Measurements from ENCODE around the gene CPXM2. TPM values are rescaled to one million over a fixed set of nuclear protein-coding genes. Genes with fewer than 3 reads are reported as not detected.

The CPXM2 gene
- total RNA-seq, 2 donors from 2014 or later: 1.4 to 1.9 TPM

DNA sequence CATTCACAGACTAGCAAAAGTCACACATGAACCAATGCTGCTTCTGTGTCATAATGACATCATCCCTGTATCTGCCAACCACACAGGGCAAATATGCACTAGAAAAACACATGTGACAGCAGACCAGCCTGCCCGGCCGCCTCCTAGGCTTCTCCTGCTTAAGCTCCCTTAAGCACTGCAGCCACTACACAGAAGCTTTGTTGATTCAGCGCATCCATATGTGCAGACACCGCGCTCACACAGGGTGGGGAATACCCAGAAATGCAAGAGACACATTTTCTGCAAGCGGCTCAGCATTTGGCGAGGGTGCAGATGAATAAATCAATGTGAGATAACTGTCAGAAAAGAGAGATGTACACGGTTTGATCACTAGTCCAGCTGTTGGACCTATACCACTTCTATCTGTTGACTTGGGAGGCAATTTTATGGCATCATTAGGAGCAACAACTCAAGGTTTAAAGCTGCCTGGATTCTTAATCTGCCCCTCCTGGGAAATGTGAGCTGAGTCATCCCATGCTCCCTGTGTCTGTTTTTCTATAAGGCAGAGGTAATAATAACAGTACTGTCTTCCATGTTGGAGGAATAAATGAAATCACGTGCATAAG lies 33.4 kb downstream of the CPXM2 start:
- Mint-ChIP-seq H3K9me3 (no peaks in the 10 kb centered on the region), H3K4me3 (no peak overlapping the region), H3K4me1 (peaks cover 3% of the 10 kb centered on the region), H3K27me3 (ENCODE audit: insufficient read depth) (no peaks in the 10 kb centered on the region), H3K36me3 (ENCODE audit: low read depth) (no peaks in the 10 kb centered on the region), H3K27ac (no peak overlapping the region)
- H3K9me3 ChIP-seq (ENCODE audit: control insufficient read depth, low read length): no peaks in the 10 kb centered on the region
- H3K27me3 ChIP-seq (ENCODE audit: control insufficient read depth, insufficient read depth, low read length, poor library complexity, severe bottlenecking): no peaks in the 10 kb centered on the region
- WGBS, 2 experiments (ENCODE audit: insufficient coverage in 1 of 2, insufficient read length in 1 of 2): 94% methylated on average over 9 of the region's 9 CpGs
- no peaks in the 10 kb centered on the region for H3K36me3 ChIP-seq (ENCODE audit: control insufficient read depth, insufficient read depth, low read length)
- no peak overlapping the region for H3K4me3 ChIP-seq (ENCODE audit: low read length)
- DNase-seq: no peak
- H3K27ac ChIP-seq (ENCODE audit: low read depth, low read length): no peak overlapping the region
- TF ChIP-seq, protein P1, sequence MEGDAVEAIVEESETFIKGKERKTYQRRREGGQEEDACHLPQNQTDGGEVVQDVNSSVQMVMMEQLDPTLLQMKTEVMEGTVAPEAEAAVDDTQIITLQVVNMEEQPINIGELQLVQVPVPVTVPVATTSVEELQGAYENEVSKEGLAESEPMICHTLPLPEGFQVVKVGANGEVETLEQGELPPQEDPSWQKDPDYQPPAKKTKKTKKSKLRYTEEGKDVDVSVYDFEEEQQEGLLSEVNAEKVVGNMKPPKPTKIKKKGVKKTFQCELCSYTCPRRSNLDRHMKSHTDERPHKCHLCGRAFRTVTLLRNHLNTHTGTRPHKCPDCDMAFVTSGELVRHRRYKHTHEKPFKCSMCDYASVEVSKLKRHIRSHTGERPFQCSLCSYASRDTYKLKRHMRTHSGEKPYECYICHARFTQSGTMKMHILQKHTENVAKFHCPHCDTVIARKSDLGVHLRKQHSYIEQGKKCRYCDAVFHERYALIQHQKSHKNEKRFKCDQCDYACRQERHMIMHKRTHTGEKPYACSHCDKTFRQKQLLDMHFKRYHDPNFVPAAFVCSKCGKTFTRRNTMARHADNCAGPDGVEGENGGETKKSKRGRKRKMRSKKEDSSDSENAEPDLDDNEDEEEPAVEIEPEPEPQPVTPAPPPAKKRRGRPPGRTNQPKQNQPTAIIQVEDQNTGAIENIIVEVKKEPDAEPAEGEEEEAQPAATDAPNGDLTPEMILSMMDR (conservative IDR thresholded peaks at IDR 0.05): no peak
- H3K4me1 ChIP-seq (ENCODE audit: control insufficient read depth, insufficient read depth, low read length): no peaks in the 10 kb centered on the region
- H3K9ac ChIP-seq (ENCODE audit: extremely low read depth, low read length, poor library complexity, severe bottlenecking): no peak overlapping the region

DNA sequence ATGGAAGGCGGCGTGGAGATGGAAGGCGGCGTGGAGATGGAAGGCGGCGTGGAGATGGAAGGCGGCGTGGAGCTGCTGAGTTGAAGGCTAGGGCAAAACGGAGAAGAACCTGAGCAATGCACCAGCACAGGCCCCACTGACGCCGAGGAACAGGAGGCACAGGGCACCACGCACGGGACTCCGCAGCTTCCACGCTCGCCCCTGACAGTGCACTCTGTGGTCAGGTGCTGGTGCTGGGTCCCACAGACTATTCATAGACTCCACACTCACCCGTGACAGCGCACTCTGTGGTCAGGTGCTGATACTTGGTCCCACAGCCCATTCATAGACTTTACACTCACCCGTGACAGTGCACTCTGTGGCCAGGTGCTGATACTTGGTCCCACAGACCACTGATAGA lies 34.0 kb downstream of the CPXM2 start:
- Mint-ChIP-seq H3K4me3 (no peak overlapping the region), H3K27ac (no peak overlapping the region), H3K27me3 (ENCODE audit: insufficient read depth) (no peaks in the 10 kb centered on the region), H3K9me3 (no peaks in the 10 kb centered on the region), H3K4me1 (peaks cover 3% of the 10 kb centered on the region), H3K36me3 (ENCODE audit: low read depth) (no peaks in the 10 kb centered on the region)
- Histone ChIP-seq H3K9me3 (ENCODE audit: control insufficient read depth, low read length) (no peaks in the 10 kb centered on the region), H3K27me3 (ENCODE audit: control insufficient read depth, insufficient read depth, low read length, poor library complexity, severe bottlenecking) (no peaks in the 10 kb centered on the region), H3K9ac (ENCODE audit: extremely low read depth, low read length, poor library complexity, severe bottlenecking) (no peak overlapping the region), H3K36me3 (ENCODE audit: control insufficient read depth, insufficient read depth, low read length) (no peaks in the 10 kb centered on the region), H3K4me1 (ENCODE audit: control insufficient read depth, insufficient read depth, low read length) (no peaks in the 10 kb centered on the region), H3K27ac (ENCODE audit: low read depth, low read length) (no peak overlapping the region), H3K4me3 (ENCODE audit: low read length) (no peak overlapping the region)
- WGBS, 2 experiments (ENCODE audit: insufficient coverage in 1 of 2, insufficient read length in 1 of 2): 89 to 93% methylated on average over 13 to 17 of the region's 19 CpGs
- TF ChIP-seq, protein P1 (conservative IDR thresholded peaks at IDR 0.05): no peak
- no peak for DNase-seq

DNA sequence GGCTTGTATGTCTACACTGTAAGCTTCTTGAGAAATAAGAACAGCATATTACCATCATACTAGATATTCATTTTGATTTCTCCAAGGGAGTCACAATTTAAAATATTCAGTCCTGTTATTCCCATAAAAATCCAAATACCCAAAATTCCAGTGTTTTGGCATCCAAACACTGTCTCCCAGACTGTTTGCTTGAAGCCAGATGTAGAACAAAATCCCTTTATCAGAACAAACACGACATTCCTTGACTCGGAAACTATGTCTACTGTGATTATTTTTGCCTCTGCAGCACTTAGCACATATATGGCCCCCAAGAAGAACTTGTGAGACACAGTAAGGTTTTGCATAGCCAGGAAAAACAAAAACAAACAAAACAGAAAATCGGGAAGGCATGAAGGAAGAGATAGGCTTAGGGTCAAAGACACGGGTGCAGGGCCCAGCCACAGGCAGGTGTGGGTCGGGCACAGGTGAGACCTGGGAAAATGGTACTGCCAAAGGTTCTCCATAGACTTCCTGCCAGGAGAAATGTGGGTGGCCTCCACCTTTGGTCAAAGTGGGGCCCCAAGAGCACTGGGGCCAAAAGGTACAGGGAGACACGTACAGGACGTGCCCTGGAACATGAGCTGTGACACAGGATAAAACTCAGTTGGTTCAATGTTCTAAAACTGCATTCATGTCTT lies 36.5 kb downstream of the CPXM2 start:
- no peak overlapping the region for H3K27ac Mint-ChIP-seq
- Histone ChIP-seq H3K4me1 (ENCODE audit: control insufficient read depth, insufficient read depth, low read length) (no peaks in the 10 kb centered on the region), H3K36me3 (ENCODE audit: control insufficient read depth, insufficient read depth, low read length) (no peaks in the 10 kb centered on the region), H3K27ac (ENCODE audit: low read depth, low read length) (no peak overlapping the region), H3K9ac (ENCODE audit: extremely low read depth, low read length, poor library complexity, severe bottlenecking) (no peak overlapping the region), H3K9me3 (ENCODE audit: control insufficient read depth, low read length) (no peaks in the 10 kb centered on the region), H3K27me3 (ENCODE audit: control insufficient read depth, insufficient read depth, low read length, poor library complexity, severe bottlenecking) (no peaks in the 10 kb centered on the region), H3K4me3 (ENCODE audit: low read length) (no peak overlapping the region)
- H3K27me3 Mint-ChIP-seq (ENCODE audit: insufficient read depth): peaks cover 1% of the 10 kb centered on the region
- H3K9me3 Mint-ChIP-seq: no peaks in the 10 kb centered on the region
- 93 to 100% methylated on average over 4 to 7 of the region's 7 CpGs for WGBS, 2 experiments (ENCODE audit: insufficient coverage in 1 of 2, insufficient read length in 1 of 2)
- H3K4me3 Mint-ChIP-seq: no peak overlapping the region
- TF ChIP-seq, protein P1 (conservative IDR thresholded peaks at IDR 0.05): no peak
- H3K4me1 Mint-ChIP-seq: peaks cover 3% of the 10 kb centered on the region
- no peak for DNase-seq
- no peaks in the 10 kb centered on the region for H3K36me3 Mint-ChIP-seq (ENCODE audit: low read depth)

All from endodermal cell (in vitro differentiated cells).